HG03060 (cell line): ENCODE measurements around the gene GALNT12.

ENCODE experiments used
- ATAC-seq: cut with Tn5 transposase; IDR thresholded peaks from one replicate; pipeline ENCODE4 v1.9.1; 2021; ENCODE audit warnings: low read depth, moderate number of reproducible peaks; ENCODE audit not compliant: unreplicated experiment

GALNT12 gene

DNA sequence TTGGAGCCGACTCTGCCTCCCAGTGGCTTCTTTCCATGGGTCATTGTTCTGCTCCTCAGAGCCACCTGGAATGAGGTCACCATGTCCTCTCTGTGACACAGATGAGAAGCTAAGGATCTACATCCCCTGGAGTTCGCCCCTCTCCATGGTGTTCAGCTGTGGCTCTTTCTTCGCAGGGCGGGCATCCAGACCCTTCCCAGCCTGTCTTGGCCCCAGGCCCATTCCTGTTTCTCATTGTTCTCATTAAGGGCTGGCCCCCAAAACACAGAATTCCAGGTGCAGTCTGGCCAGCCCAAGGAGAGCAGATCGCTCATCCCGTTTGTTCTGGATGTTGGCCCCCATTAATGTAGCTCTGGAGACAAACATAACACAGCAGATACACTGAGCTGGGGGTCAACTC, 69.8 kb downstream of the GALNT12 start:
- no peak for ATAC-seq

DNA sequence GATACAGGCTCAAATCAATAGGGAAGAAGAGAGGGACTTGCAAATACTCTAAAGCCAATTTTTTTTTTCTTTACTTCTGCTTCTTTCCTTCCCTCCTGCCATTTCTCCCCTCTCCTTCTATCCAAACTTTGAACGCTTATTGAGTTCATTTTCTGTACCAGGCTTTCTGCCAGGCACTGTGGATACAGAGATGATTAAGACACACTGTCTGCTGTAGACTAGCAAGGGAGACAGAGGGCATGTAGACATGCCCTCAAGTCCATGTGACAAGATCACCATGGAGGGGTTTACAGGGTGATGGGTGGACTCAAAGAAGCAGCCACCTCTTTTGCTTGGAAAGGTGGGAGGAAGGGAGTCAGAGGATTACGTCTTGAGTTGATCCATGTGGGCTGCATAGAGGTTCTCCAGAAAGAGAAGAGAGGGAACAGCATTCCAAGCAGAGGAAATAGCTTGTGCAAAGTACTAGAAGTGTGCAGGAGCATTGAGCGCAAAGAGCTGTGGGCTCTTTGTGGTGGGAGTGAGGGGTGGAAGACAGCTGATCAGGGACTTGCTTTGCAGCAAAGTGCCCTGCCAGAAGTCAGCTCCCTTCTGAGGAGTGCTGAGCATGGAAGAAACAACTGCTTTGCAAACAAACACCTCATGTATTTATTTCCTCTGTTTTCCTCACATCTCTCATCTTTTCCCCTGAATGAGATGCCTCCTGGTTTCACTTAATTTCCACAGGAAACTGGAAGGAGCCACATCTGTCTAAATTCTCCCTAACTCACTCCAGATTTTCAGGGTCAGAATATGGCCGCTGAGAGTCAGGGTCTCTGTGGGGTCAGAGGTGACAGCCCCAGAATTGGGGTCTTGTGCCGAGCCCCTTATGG, 71.9 kb downstream of the GALNT12 start:
- ATAC-seq: no peak

DNA sequence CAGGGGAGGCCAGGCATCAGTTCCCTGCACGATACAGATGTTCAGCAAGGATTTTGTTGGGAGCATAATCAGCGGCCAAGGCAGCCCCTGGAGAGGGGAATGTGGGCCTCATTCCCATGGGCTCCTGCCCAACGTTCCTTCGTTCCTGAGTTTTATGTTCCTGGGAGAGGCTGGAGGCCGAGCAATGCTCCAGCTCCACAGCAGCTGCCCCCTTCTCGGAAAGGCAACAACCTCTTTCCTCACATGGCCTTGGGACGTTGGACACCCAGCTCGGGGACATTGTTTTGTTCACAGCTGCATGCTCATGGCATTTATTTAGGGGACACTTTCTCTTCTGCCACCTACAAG, 72.5 kb downstream of the GALNT12 start:
- ATAC-seq: no peak

DNA sequence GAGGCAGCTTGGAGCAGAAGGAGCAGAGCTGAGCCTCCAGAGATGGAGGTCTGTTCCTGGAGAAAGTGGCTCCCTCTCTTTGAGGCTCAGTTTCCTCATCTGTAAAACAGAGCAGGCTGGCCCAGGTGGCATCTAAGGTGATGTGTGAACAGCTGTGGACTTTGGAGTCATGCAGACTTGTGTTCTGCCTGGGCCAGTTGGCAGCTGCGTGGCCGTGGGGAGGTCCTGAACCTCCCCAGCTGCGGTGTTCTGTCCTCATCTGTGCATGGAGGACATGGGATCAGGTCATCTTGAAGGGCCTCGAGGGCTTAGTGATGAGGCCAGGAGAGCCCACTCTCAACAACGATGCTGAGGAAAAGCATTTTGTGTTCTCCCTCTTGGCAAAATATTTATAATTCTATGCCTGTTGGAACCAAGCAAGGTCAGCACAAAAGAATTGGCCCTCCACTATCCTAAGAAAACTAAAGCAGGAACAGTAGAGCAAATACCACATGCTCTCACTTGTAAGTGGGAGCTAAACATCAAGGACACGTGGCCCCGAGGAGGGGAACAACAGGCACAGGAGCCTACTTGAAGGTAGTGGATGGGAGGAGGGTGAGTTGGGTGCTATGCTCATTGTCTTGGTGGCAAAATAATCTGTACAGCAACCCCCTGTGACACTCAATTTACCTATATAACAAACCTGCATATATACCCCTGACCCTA, 73.0 kb downstream of the GALNT12 start:
- no peak for ATAC-seq

DNA sequence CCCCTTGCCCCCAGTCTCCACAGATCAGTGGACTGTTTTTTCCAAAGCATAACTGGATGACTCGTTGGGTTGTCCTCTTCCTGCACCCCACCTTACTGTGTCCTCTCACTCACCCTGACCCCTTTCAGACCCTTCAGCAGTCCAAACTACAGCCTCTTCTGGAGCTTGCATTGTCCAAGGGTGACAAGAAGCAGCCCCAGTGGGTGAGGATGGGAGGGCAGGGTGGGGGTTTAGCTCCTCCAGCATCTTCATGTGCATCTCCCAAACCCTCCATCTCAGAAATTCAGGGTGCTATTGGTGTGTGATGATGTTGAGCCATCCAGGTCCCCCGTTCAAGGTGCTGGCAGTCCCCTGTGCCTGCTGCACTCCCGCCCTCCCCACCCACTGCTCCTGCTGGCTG, 73.9 kb downstream of the GALNT12 start:
- no peak for ATAC-seq

DNA sequence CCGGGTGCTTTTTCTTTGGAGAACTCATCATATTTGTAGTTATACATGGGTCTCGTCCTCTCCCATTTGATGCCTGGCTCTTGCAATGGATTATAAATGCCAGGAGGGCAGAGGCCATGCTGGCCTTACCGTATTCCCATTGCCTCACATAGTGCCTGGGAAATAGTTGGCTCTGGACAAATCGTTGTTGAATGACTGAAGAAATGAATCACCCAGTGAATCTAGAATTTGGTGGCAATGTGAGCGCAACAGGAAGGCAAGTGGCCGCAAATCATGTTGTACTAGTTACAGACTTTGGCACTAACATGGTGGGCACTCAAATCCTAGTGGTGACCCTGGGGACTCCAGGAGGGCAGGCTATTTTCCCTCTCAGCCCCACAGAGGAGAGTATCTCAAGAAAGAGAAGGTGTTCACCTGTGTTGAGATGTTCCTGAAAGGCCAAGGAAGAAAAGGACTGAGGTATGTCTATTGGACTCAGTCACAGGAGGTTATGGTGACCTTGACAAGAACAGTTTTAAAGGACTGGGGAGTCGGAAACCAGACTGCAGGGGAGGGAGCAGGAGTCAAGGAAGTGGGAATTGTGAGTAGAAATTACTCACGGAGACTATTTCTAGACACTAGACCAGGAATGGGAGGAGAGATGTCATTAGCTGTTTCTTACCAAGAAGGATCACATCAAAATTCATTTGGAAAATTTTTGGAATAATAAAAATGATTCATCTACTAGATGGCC, 74.5 kb downstream of the GALNT12 start:
- no peak for ATAC-seq

DNA sequence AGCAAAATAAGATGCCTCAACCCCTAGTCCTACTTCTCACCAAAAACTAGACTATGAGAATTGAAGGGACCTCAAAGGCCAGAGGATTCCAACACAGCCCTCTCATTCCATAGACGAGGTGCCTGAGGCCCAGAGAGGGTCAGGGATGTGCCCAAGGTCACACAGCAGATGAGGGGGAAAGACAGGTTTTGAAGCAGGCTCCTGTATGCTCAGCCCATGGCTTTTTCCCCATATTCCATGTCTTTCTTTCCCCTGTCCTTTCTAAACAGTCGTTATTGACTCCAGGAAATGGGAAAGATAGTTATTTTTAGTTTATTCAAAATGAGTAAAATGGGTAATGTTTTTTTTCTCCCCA, 75.1 kb downstream of the GALNT12 start:
- no peak for ATAC-seq

DNA sequence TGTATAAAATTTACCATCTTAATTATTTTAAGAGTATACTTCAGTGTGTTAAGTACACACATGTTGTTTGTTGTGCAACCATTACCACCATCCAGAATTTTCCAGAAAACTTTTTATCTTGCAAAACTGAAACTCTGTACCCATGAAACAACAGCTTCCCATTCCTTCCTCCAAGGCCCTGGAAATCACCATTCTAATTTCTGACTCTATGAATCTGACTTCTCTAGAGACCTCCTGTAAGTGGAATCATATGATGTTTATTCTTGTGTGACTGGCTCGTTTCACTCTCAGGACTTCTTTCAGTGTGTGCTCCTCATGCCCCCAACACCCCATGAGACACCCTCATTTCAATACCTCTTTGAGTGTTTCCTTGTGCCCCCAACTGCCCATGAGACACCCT, 75.8 kb downstream of the GALNT12 start:
- ATAC-seq: no peak

DNA sequence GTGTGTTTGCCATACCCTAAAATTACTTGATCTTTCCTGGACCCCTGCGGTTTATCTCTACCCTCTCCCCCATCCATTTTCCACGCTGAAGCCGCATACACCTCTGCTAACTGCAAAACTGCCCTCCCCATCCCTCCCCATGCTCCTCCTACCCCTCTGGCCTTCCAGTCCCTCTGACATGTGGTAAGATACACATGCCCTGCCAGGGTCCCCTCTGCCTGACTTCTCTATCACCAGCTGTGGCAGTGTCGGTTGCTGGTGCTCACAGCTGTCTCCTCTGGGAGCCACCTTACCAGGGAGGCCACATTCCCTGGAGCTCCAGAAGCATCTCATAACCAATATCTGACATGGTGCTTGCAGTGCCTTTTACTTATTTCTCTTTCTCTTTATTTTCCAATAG, 77.4 kb downstream of the GALNT12 start:
- no peak for ATAC-seq

DNA sequence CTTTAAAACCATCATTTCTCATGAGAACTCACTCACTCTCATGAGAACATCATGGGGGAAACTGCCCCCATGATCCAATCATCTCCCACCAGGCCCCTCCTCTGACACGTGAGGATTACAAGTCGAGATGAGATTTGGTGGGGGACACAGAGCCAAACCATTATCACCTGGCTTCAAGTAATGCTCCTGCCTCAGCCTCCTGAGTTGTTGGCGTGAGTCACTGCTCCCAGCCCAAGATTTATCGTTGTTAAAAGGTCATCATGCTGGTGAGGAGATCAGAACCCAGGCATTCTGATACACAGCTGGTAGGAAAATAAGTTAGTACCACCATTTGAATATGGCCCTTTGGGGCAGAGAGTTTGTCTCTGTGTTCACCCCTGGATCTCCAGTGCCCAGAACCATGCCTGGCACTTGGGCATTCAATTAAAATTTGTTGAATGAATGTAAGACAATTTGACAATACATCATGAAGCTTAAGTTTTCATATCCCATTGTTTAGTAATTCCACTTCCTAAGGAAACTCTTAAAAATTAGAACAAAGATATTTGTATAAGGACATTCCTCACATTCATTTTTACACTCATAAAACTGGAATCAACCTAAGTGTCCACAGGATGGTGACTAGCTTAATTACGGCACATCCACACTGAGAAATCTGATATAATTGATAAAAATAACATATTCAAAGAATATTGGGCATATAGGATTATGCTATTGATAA, 78.3 kb downstream of the GALNT12 start:
- no peak for ATAC-seq

DNA sequence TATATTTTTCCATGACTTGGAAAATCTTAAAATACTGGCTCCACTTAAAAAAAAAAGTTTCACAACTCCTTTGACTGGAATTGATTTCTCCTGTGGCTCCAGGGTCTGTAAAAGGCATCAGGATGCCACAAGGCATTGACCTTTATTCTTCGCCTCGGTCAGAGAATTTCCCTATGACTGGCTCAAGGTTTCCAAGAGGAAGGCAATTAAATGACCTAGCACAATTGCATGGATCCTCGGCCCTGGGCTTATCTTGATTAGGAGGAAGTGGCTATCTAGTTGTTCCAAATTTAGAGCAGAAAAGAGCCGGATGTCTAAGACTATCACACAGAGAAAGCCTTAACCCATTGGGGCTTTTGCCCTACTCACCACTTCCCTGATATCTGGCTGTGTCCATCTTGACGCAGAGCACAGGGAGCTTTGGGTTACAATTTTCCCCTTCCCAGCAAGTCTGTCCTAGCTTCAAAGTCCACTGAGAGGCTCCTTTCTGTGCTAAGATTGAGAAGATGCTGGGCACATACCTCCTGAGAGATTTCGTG, 79.3 kb downstream of the GALNT12 start:
- ATAC-seq: no peak

DNA sequence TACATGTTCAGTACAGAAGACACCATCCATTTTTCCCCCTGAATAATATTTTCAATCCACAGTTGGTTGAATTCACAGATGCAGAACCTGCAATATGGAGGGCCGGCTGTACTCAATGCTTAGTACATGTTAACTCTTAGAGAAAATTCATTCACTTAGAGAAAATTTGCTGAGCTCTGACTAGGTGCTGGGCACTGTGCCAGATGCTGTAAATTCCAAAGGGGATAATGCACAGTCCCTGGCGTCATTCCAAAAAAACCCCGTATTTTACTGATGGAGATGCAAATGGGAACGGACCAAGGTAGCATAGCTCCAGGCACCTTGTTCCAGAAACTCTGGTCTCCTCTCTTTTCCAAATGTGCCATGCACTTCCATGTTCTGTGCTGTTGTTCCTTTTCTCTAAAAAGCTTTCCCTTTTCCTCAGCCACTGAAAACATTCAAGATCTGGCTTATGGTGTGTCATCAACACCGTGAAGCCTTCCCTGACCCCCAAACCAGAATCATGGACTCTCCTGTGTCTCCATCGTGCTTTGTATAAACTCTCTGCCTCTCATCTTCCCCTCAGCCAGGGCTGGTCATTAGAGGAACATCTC, 80.5 kb downstream of the GALNT12 start:
- no peak for ATAC-seq

DNA sequence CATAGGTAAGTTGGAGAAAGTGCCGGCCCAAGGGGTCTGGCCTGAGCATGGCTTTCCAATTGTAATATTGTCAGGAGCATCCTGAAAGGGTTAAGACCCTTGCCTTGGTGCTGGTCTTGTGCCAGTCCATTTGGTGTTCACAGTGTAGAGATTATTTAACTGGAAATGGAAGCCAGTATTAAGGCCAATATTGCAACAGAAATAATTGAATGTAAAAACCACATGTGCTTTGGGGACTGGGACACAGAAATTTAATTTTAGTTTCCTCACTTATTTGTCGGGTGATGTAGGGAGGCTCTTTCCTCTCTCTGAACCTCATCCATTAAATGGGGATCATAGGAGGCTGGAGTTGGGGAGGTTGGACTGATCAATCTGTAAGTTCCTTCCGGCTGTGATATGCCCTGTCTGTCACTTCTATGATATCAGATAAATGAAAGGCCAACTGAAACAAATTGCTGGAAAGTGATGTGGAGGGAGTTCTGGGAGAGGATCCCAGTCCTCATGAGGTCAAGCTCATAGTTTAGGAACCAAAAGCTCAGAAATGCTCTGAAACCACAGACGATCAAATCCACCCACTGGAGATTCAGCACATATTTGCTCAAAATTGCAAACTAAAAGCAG, 81.4 kb downstream of the GALNT12 start:
- ATAC-seq: no peak

DNA sequence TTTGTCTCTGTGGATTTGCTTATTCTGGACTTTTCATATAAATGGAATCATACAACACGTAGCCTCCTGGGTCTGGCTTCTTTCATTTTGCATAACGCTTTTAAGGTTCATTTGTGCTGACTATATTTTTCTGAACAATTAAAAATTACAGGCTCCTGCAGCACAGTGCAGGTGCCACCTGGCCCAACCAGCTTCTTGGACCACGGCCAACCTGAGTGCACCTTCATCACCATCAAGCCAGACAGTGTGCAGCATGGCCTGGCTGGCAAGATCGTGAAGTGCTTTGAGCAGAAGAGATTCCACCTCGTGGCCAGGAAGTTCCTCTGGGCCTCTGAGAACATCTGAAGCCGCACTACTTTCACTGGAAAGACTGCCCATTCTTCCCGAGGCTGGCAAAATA, 82.8 kb downstream of the GALNT12 start:
- no peak for ATAC-seq

DNA sequence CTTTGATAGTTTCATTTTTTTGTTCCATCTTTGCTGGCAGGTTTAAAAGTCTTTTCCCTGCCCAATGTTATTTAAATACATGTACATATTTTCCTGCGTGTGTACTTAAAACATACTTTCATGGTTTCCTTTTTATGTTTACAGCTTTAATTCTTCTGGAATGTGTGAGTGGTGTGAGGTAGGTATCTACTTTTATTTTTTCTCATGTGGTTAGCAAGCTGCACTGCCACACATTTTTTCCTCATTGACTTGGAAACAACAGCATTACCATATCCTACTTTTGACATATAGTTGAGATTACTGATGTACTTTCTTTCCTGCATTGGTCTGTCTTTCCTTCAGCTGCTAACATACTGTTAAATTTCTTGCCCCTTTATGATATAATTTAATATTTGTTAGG, 84.8 kb downstream of the GALNT12 start:
- no peak for ATAC-seq

DNA sequence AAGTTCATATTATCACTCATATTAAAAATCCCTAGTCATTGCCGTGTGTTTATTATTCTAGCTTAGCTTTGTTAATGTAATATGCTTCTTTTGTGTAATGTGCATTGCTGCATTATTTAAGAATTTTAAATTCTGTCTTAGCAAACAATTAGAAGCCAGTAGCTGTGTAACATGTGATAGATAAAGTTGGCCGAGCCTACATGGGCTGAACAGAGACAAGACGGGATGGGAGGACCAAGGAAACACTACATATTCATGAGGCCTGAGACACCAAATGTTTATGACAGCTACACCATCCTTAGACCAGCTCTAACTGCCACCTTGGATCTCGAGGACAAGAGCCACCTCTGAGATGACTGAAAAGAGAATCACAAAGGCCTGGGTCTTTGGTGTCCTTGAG, 85.2 kb downstream of the GALNT12 start:
- no peak for ATAC-seq

DNA sequence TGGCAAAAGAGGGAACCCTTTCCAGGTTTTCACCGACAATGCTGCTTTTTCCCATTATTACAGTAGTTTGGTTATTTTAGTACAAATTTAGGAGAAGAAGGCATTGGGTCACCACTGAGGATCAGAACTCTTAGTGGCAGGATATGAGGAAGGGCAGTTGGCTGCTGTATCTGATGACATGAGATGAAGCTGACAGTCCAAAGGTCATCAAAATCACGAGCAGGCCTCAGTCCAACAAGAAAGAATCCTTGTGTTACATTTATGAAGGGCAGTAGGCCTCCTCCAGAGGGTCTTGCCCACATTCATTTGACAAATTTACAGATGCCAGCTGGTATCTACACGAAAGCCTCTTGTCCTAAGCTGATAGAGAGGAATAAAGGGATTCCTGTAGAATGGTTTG, 86.7 kb downstream of the GALNT12 start:
- no peak for ATAC-seq

DNA sequence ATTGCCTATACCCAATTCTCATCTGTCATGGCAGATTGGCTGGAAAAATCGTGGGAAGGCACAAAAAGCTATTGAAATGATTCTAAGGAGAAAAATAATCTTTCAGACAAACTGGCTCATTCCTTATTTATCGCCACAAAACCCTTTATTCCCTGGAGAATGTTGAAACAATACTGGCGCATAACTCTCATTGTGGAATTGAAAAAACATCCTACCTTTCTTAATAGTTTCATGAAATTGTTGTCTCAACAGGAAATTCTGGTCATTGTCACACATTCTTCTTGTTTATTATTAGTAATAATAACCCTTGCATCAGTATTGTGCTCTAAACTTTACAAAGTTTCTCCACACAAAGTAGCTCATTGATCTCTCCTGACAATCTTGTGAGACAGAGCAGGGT, 87.3 kb downstream of the GALNT12 start:
- no peak for ATAC-seq

DNA sequence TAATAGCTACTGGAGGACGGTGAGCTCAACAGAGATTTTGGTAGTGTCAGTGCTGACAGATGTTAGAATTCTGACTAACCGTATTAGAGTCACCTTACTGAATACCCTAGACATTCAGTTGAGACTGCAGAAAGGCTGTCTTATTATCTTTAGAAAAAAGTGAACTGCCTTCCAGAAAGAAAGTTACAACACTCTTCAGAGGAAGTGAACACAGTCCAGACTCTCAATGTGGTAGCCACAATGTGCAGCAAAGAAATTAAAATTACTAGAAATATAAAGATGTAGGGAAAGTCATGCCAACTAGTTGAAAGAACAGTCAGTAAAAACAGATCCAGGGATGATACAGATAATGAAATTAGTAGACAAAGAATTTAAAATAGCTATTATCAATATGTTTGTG, 89.2 kb downstream of the GALNT12 start:
- ATAC-seq: no peak

DNA sequence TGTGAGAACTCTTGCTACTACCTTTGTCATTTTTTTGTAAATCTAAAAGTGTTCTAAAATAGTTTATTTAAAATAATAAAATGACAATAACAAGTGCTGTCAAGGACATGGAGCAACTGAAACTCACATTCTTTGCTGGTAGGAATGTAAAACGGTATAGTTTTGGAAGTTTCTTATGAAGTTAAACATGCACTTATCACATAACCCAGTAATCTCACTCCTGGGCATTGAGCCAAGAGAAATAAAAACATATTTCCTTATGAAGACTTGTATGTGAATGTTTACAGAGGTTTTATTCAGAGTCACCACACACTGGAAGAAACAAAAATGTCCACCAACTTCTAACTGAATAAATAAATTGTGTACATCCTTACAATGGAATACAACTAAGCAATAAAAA, 90.3 kb downstream of the GALNT12 start:
- no peak for ATAC-seq
